A172 (cell line): ENCODE measurements around the gene LHPP. TPM values are rescaled to one million over a fixed set of nuclear protein-coding genes. Genes with fewer than 3 reads are reported as not detected.
"Not testable (repeated sequence)": the region's sequence is repeated elsewhere in the genome, so short reads cannot be mapped to it uniquely, and the experiment has no call there.

Experiments used
- DNase-seq: peaks from one replicate; pipeline ENCODE4 v3.0.0-alpha.2; 2015; ENCODE audit warnings: low spot score
- total RNA-seq: library from RNA; depleted of rRNA; stranded (reverse); fragments of >200 nt; shearing (Covaris generic); gene quantifications from 2 replicates; pipeline ENCODE4 v1.2.3, GENCODE V29; 2014

LHPP gene
- total RNA-seq, 1 experiment from 2014 or later, result 6.3 TPM

DNA sequence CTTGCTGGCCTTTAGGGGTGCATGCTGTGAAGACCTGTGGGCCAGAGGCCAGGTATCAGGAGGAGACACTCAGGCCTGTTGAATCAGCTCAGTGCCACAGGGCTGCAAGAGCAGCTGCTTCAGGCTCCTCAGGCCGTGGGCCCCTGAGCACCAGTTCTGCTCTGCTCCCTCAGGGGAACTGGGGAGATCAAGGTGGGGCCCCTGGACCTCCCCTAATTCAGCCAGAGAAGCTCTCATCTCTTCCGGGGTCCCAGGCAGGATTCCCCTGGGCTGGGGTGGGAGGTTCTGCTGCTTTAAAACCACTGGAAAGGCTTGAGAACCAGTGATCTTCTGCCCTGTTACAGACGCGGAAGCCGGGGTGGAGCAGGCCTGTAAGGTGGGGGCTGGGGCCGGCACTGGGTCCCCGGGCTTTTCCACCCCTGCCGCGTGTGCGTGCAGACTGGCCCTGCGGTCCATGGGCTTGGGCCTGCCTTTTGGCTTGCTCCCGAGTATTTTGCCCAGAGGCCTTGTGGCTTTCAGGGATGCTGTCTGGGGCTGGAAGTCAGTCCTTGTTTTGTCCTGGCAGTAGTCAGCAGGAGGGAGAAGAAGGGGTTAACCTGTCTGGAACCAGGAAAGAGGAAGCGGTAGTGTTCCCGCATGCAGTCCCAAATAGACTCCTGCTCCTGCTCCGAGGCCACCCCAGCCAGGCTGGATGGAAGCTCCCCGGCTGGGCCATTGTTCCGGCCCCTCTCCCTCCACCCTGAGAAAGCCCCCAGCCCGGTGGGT, 74.3 kb downstream of the LHPP start:
- no peak for DNase-seq

GRCh38 chr10:124536496-124537050, 75.0 kb downstream of the LHPP start:
- DNase-seq, result no peak

GRCh38 chr10:124537166-124537725, 75.6 kb downstream of the LHPP start:
- DNase-seq, result no peak

DNA sequence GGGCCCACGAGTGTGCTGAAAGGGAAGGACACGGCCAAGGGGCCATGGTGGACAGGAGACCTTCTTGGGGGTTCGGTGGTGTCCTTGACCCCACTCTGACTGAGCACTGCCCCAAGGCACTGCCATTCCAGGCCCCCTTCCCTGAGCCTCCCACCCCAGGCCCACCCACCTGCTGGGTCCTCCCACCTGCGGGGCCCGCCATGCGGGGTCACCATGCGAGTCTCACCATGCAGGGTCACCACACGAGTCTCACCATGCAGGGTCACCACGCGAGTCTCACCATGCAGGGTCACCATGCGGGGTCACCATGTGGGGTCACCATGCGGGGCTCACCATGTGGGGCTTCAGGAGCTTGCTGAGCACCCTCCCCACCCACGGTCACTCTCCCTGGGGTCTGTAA, 76.3 kb downstream of the LHPP start:
- no peak for DNase-seq

DNA sequence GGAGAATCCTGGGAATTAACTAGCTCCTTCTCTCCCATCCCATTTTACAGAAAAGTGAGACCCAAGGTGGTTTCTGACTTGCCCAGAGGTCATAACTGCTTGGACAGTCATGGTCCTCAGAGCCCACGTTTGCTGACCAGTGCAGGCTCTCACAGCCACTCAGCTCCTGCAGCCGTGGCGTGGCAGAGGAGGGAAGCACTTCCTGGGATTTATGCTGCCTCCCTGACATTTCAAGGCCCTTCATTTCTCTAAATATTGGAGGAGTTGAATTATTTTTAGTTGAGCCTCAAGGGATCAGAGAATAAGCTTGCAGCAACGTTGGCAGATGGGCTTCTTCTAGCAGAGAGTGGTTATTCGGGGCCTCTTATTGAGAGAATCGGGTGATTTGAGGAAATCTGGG, 77.1 kb downstream of the LHPP start:
- no peak for DNase-seq

DNA sequence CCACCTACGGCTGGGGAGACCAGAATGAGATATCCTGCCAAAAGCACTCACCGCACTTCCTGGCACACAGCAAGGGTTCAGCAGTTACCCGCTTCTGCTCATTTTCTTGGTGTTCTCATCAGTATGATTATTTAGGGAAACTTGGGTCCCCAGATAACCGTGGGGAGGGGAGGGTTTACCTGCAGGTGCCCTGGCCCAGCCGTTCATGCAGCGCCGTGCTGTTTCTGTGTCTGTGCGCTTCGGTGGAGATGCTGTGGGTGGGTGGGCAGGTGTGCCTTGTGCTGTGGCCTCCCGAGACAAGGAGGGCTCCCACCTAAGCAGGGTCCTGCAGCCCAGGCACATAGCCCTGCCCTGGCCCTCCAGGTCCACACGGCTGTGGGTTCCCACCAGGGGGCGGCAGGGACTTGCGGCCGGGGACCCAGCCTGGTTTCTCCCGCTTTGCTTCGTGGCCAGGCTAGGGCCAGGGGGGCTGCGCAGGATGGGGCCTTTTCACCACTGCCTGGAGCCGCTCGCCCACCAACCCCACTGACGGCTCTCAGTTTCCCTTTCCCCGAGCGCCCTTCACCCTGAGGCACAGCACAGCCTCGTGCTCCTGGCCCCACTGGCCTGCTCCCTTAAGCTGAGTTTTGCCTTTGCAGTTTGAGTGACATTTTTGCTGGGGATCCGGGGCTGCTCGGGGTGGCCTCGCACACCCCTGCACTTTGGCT, 78.5 kb downstream of the LHPP start:
- DNase-seq, result no peak

DNA sequence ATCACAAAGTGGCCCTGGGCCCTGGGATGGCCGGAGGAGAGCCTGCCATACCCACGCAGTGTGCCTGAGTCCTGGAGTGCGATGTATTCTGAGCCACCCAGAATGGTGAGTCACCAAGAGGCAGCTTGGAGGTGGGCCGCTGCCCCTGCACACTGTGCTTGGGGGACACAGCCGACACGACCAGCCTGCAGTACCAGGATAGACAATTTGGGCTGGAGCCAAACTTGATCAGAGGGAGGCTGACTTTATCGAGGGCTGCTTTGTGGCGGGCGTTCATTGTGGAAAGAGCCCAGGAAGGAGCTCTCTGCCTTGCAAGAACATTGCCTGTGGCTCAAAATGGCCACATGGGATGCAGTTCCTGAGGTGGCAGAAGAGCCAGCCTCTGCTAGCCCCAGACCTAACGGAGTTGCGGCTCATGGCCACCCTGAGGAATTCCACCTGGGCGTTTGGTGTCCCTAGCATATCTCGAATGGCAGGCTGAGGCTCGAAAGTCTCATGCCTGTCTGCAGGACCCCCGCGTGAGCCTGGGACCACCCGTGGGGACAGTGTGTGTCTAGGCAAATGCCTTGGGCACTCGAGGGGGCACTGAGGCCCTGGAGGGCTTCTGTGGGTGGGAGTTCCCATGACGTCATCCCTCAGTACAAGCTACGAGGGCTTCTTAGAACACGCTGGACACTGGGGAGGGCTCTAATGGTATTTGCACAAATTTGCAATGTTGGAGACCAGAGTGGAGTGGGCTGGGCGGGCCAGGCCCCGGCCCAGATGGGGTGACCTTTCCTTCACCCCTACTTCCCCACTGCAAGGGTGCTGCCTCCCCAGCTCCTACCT, 79.7 kb downstream of the LHPP start:
- no peak for DNase-seq

- no peak for DNase-seq
Observed at GRCh38 chr10:124542336-124542735, 80.7 kb downstream of the LHPP start.

GRCh38 chr10:124543146-124543545, 81.5 kb downstream of the LHPP start:
- DNase-seq, result no peak

DNA sequence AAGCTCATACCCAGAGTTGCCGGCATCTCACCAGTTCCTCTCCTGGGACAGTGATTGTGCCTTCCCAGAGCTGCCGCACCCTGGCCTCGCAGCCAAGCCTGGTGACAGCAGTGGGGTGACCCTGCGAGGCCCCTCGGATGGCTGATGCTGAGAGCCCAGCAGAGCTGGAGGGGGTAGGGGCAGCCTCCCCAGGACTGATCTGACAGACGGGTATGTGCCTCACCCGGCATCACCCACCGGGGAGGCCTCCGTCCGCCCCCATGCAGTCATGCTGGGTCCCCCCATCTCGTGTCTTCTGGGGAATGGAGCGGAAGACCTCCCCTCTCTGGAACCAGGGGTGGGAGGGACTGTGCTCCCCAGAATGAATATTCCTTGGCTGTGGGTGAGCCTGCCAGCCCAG, 82.3 kb downstream of the LHPP start:
- no peak for DNase-seq

GRCh38 chr10:124544711-124545110, 83.1 kb downstream of the LHPP start:
- no peak for DNase-seq

- no peak for DNase-seq
Observed at GRCh38 chr10:124545351-124546054, 83.9 kb downstream of the LHPP start.

- no peak for DNase-seq
Observed at GRCh38 chr10:124546055-124546369, 84.4 kb downstream of the LHPP start.

DNA sequence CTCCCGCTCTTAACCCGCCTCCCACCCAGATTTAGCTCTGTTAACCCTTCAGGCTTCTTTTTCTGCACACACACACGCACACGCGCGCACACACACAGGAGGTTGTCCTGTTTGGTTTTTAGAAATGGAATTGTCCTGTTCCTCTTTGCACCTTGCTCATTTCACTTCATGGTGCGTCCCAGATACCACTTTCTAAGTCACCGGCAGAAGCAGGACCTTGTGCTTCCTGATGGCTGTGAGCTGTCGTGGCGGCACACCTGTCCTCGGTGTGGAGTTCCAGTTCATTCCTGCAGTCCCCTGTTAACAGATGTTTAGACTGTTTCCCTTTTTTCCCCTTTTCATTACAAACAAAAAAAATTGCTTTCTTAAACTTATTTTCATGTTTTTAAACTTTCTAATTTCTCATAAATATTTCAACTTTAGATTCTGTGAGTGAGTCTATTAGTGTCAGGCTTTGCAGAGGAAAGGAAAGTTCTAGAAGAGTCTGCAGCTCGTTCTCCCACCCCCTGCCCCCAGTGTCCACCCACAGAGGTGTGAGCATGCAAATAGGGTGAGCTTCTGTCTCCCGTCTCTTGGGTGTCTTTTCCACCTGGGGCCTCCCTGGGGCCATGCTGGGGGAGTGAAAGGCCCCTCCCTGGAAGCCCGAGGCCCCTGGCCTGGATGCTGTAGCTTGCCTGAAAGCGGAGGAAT, 85.5 kb downstream of the LHPP start:
- DNase-seq, result no peak

- no peak for DNase-seq
Observed at GRCh38 chr10:124547647-124548168, 86.1 kb downstream of the LHPP start.

DNA sequence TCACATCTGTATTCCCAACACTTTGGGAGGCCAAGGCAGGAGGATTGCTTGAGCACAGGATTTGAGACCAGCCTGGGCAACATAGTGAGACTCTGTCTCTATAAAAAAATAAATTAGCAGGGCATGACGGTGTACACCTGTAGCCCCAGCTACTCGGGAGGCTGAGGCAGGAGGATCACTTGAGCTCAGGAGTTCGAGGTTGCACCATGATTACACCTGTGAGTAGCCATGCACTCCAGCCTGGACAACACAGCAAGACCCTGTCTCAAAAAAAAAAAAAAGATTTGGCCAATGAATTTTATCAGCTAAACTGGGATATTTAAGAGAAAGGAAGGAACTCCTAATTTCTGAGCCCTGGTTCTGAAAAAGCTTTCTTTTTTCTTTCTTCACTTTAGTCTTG, 87.5 kb downstream of the LHPP start:
- not testable (repeated sequence) for DNase-seq

GRCh38 chr10:124550293-124551034, 88.8 kb downstream of the LHPP start:
- no peak for DNase-seq

DNA sequence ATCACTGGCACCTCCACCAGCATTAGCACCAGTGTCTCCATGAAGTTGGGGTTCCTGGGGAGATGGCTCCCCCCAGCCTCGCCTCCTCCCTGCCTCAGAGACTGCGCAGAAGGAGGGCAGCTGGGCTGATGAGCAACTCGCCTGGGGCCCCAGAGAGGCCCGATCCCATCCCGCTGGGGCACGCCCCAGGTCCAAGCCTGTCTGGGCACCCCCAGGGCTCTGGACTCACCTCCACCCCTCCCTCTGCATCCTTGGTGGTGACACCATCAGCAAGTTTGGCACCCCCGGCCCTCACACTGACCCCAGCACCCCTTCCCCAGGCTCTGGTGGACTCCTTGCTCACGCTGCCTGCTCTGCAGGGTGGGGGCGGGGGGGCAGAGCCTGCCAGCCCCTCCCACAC, 89.5 kb downstream of the LHPP start:
- no peak for DNase-seq

- no peak for DNase-seq
Observed at GRCh38 chr10:124551755-124552154, 90.1 kb downstream of the LHPP start.
